Astrocyte (in vitro differentiated cells and primary cell): ENCODE measurements around the gene AP1S2.

Source experiments
- EZH2 ChIP-seq: IDR thresholded peaks from 2 replicates; pipeline ENCODE4 v1.6.1; 2012; ENCODE audit warnings: mild to moderate bottlenecking, low read length, inconsistent platforms; ENCODE audit not compliant: insufficient read depth
- TF ChIP-seq, protein P1 (sequence below): IDR thresholded peaks from 2 replicates; pipeline ENCODE4 v1.5.1; 2011; ENCODE audit warnings: low read depth, mild to moderate bottlenecking, inconsistent platforms, low read length, moderate library complexity; ENCODE audit not compliant: insufficient read depth

- TF ChIP-seq, protein P1, sequence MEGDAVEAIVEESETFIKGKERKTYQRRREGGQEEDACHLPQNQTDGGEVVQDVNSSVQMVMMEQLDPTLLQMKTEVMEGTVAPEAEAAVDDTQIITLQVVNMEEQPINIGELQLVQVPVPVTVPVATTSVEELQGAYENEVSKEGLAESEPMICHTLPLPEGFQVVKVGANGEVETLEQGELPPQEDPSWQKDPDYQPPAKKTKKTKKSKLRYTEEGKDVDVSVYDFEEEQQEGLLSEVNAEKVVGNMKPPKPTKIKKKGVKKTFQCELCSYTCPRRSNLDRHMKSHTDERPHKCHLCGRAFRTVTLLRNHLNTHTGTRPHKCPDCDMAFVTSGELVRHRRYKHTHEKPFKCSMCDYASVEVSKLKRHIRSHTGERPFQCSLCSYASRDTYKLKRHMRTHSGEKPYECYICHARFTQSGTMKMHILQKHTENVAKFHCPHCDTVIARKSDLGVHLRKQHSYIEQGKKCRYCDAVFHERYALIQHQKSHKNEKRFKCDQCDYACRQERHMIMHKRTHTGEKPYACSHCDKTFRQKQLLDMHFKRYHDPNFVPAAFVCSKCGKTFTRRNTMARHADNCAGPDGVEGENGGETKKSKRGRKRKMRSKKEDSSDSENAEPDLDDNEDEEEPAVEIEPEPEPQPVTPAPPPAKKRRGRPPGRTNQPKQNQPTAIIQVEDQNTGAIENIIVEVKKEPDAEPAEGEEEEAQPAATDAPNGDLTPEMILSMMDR: no peak
- TF ChIP-seq EZH2: no peak
Measured at GRCh38 chrX:15797707-15798106, 56.9 kb downstream of the AP1S2 start.
